GM19023 (cell line): ENCODE results near the gene ZNF580.

Source experiments
- ATAC-seq: cut with Tn5 transposase; IDR thresholded peaks from one replicate; pipeline ENCODE4 v1.9.1; 2021; ENCODE audit warnings: mild to moderate bottlenecking, moderate library complexity; ENCODE audit not compliant: unreplicated experiment

ZNF580 gene

DNA sequence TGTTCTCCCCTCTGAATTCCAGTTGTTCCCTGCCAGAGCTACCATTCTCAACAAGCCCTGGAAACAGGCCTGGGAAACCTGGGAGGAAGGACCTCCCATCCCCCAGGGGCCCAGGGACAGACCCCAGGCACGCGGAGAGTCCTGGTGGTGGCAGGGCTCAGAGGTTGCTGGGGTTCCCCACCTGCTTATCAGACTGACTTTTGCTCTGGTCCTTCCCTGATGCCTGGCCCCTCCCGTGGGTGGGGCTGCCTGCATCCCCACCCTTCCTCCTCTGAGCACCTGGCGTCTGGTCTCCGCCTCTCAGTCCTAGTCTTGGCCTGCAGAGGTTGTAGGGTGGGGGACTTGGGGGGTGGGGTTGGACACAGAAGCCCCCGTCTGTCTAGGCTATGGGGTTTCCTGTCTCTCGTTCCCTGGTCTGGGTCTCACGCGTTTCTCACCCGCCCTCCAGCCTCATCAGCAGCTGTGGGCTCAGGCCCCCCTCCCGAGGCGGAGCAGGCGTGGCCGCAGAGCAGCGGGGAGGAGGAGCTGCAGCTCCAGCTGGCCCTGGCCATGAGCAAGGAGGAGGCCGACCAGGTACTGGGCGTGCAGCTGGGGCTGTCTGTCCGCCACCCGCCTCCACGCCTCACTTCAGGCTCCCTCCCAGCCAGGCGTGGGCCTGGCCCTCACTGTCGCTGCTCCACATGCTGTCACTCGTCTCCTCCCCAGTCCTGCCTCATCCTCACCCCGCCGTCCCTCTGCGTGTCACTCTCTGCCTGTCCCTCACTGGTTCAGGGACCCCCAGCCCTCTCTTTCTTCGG, 47.8 kb downstream of the ZNF580 start:
- ATAC-seq, result no peak

DNA sequence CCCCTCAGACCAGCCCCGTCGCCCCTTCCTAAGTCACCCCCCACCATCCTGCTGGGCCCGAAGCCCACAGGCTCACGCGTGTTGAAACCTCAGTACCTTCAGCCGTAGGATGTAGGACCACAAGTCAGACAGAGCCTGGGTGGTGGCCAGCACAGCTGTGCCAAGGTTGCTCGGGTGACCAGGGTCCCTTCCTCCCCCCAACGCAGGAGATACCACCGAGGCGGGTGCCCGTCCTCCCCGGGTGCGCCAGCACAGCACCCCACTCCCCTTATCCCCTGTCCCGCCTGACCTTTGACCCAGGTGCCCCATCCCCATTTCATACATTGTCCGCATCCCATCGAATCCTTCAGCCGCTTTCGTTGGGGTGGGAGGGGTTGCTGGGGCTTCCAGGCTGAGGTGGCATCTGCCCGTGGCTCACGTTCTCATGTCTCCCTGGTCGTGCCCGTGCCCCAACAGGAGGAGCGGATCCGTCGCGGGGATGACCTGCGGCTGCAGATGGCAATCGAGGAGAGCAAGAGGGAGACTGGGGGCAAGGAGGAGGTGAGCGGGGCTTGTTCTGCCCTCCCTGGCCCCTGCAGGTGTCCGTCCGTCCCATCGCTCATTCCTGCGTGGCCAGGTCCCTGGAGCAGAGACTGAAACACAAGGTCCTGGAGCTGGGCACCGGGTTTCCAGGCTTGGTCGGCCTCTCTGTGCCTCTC, 48.8 kb downstream of the ZNF580 start:
- no peak for ATAC-seq

DNA sequence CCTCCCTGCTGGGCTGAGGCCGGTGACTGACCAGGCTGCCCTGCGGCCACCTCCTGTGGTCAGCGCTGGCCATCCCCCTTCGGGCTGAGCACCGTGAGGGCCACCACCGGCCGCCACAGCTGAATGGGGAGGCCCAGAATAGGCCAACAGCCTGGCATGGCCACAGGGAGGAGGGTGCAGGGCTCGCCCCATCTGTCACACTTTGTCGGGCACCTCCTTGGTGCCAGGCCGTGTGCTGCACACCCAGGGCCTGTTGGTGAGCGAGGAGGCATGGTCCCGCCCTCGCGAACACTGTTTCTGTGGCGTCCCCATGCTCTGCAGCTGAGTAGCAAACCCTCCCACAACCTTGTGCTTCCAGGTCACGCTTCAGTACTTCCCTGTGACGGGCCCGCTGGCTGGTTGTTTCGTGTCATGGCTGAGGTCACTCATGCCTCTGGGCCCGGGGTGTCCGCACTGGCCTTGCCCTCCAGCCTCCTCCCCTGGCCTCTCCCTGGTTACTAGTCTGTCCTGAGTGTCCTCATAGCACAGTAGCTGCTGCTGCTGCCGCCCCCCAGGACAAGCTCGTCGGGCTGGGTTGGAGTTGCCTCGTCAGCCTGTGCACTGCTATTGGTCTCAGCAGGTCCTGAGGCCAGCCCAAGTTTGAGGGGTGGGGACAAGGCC, 49.4 kb downstream of the ZNF580 start:
- ATAC-seq, result no peak

DNA sequence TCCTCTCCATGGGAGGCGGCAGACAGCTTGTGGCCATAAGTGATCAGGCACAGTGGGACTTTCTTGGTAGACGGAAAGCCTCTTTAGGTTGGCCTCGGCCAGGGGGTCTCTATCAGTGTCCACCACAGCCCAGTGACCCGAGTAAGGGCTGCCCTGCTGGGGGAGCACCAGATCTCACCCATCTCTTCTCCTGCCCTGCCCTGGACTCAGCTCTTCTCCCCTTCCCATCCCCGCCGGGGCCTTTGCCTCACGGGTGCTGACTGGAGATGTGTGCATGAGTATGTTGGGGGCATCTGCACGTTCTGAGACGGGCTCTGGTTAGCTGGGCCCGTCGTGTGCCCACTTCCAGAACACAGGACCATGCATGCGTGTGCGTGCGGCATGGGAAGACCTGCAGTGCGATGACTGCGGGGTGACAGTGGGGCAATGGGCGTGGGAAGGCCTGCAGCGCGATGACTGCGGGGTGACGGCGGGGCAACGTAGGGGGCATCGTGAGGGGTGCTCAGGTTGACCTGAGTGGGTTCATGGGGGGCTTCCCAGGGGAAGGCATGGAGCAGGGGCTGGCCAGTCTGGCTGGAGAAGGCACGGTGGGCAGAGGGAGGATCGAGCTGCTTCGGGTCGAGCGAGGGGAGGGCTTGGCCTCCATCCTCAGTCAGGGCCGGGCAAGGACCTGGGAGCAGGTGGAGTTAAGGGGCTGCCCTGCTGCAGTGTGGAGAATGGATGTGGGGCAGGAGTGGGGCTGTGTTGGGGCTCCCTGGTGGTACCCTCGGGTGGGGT, 50.2 kb downstream of the ZNF580 start:
- ATAC-seq, result no peak

DNA sequence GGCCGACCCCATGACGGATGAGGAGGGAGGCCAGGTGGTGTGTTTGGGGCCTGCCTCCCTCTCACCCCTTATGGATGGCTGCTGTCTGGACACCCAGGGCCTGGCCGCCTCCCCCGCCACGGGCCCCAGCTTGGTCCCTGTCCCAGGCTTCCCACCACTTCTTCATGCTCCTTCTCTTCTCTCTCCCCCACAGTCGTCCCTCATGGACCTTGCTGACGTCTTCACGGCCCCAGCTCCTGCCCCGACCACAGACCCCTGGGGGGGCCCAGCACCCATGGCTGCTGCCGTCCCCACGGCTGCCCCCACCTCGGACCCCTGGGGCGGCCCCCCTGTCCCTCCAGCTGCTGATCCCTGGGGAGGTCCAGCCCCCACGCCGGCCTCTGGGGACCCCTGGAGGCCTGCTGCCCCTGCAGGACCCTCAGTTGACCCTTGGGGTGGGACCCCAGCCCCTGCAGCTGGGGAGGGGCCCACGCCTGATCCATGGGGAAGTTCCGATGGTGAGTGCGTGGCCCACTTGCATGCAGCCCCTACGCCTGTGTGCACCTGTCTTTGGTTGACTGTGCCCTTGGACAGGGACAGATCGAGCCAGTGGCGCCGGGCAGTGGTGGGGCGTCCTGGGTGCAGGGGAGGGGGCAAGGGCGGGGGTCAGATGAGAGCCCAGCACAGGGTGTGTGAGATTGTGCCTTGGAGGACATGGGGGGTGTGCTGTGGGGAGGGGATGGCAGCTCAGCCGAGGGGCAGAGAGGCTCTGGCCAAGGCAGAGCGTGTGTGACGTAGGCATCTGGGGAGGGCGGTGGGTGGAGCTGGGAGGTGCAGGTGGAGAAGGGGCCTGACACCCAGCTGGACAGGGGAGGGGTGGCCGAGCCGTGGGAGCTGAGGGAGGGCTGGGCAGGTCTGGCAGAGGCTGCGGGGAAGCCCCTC, 51.0 kb downstream of the ZNF580 start:
- ATAC-seq, result no peak

DNA sequence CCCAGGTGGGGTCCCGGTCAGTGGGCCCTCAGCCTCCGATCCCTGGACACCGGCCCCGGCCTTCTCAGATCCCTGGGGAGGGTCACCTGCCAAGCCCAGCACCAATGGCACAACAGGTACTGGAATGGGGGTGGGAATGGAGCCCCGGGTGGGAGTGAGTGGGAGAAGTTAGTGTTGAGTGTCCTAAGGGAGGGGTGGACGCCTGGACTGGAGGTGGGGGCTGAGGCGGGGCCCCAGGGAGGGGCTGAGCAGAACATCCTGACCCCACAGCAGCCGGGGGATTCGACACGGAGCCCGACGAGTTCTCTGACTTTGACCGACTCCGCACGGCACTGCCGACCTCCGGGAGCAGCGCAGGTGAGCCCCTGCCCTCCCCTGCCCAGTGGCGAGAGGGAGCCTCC, 51.9 kb downstream of the ZNF580 start:
- no peak for ATAC-seq
